Left lobe of liver (tissue), 2 donors: ENCODE measurements around the gene TAF1B. TPM values are rescaled to one million over a fixed set of nuclear protein-coding genes. Genes with fewer than 3 reads are reported as not detected.

Experiments used
- ATAC-seq: fragments of 200-7000 bp; cut with Tn5 transposase; one replicate; pipeline ENCODE4 v1.9.1; 2020; ENCODE audit warnings: mild to moderate bottlenecking, moderate library complexity
- DNase-seq: peaks from one replicate; pipeline ENCODE4 v3.0.0-alpha.2; 2020; ENCODE audit warnings: low spot score
- total RNA-seq: library from RNA; stranded (reverse); gene quantifications from one replicate; pipeline ENCODE4 v1.2.1, GENCODE V29; 2021
- donor health status: DM: no; HTN: no; CAD: no; lungs with moderate emphysema.
- donor health status: DM: no; HTN: yes; CAD: no.

TAF1B gene
- total RNA-seq = 5.7 TPM

DNA sequence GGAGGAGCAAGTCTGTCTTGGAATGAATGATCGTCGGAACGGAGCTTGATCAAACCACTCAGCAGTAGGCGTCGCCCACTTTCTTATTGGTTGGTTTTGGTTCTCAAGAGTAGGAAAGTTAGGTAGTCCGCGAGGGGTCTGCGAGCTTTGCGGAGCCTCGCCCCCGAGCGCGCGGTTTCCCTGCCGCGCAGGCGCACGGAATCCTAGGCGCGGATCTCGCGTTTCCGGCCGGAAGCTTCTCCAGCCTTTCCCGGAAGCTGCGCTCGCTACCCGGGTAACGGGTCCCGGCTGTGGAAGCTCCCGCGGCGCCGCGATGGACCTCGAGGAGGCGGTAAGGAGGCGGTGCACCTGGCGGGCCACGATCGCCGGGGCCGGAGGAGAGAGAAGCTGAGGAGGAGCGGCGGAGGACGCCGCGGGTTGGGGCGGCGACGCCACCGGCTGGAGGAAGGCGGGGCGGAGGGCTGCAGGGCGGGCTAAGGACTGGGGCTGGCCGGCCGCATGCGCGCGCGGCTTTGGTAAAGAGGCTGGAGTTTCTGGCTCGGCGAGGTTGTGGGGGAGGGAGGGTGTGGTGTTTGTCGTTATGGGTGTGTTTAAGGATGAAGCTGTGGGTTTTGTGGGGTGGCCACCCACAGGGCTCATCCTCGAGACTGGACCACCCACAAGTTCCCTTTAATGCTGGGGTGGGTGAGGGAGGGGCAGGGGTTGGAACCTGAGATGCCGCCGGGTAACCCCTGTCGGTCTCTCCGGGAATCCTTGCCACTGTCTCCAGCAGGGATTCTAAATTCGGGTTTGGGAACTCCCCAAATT lies at the start of gene TAF1B:
Gene TAF1B (plus strand): TSS at position 246 of the 807 bp plus-strand sequence. CDS start 68 bp downstream, at position 314.
- ATAC-seq (peak; percentile 97), DNase-seq (peak; percentile 86)

- ATAC-seq (no peak), DNase-seq (no peak)
These were observed 49.2 kb upstream of the TAF1B start for GRCh38 chr2:9793918-9794717.

- ATAC-seq (no peak), DNase-seq (no peak)
These were observed 48.2 kb upstream of the TAF1B start for GRCh38 chr2:9795071-9795470.

- DNase-seq (no peak), ATAC-seq (no peak)
These were observed 46.9 kb upstream of the TAF1B start for GRCh38 chr2:9796056-9797010.

- no peak for DNase-seq
These were observed 46.2 kb upstream of the TAF1B start for GRCh38 chr2:9797086-9797485.

DNA sequence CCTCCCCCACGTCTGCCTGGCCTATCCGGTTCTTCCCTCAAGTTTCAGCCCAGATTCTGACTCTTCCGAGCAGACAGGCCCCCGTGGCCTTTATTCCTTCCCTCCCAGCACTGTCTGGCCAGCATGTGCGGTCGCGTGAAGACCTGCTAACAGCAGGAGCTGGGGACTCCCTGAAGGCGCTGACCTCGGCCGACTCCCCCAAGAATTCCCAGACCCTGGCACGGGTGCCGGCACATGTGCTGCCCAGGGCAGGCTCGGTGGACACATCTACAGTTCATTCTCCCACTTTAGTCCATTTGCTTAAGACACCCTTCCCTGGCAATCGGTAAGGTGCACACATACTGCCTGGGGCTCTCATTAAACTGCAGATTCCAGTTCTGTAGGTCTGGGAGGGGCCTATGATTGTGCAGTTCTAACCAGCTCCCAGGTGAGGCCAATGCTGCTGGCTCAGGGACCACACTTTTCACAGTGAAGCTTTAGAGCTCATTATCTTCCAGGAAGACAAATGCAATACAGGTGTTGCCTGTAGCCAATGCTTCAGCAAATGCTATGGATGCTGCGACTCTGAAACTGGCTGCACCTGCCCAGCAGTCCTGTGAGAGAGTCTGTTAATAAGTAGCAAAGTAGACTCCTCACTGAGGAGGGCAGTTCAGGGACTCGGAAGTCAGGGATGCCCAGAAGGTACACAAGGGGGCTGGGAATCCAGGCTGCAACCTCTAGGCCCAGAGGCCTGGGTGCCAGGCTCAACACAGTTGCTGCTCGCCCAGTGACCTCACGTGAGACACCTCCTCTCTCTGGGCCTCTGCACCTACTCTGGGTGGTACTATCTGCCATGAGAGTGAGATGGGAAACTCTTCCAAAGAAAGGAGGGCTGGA lies 45.4 kb upstream of the TAF1B start:
- DNase-seq = no peak
- no peak for ATAC-seq

More at GRCh38 chr2:9797086-9797485, 46.2 kb upstream of the TAF1B start:
- no peak for ATAC-seq

DNA sequence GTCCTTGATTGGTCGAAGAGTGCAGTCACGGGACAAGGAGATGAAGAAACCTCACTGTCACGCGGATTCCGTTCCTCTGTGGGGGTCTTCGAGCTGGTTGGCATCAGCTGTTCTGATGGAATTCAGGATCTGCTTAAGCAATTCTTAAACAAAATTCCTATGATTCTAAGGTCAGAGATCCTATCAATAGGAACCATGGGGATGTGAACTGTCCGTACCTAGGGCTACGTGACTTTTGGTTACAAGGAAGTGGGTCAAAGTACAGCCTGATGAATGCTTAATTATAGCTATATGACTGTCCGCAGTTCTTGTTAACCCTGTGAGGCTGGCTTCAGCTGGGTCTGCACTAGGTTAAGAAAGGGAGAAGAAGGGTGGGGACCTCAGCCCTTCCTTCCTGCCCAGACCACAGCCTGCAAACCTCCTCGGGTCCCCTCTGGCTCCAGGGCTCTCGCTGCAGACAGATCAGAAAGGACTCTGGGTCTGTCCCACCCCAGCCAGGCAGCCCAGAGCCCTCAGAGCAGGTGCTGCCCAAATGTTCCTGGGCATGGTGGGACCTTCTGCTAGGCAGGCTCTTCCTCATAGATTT lies 44.2 kb upstream of the TAF1B start:
- ATAC-seq (peak; percentile 12), DNase-seq (no peak)

- ATAC-seq (peak; percentile 93), DNase-seq (peak; percentile 80)
These were observed 43.3 kb upstream of the TAF1B start for GRCh38 chr2:9799729-9800632.

- DNase-seq = no peak
- no peak for ATAC-seq
These were observed 42.7 kb upstream of the TAF1B start for GRCh38 chr2:9800639-9800974.

GRCh38 chr2:9800975-9801726 lies 42.1 kb upstream of the TAF1B start:
- DNase-seq (no peak), ATAC-seq (no peak)

GRCh38 chr2:9802576-9802993 lies 40.7 kb upstream of the TAF1B start:
- no peak for DNase-seq
- ATAC-seq = no peak

- ATAC-seq (no peak), DNase-seq (no peak)
These were observed 40.1 kb upstream of the TAF1B start for GRCh38 chr2:9803023-9803805.

GRCh38 chr2:9805435-9806297 lies 37.6 kb upstream of the TAF1B start:
- peak; percentile 32 for DNase-seq
- peak; percentile 73 for ATAC-seq

DNA sequence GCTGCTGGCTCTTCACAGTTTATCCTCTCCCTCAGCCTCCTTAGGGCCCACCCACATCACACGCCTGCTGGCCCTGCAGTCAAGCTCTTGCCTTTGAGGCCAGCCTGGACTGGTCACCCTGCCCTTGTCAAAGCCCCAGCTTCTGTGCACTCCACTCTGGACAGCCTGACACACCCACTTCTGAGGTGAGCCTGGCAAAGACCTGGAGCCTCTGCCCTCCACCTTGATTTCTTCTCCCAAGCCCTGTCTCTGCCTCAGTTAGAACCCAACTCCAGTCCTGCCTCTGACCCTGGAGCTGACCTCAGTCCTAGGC lies 37.0 kb upstream of the TAF1B start:
- no peak for DNase-seq

GRCh38 chr2:9806656-9807055 lies 36.6 kb upstream of the TAF1B start:
- ATAC-seq = no peak
- DNase-seq = no peak

More for the DNA sequence above, 37.0 kb upstream of the TAF1B start:
- ATAC-seq = no peak

- no peak for ATAC-seq
- peak; percentile 33 for DNase-seq
These were observed 36.2 kb upstream of the TAF1B start for GRCh38 chr2:9807056-9807455.
